CD4-positive, alpha-beta T cell treated with Interleukin-17A for 1 hour (primary cell): ENCODE results near the gene CCDC73.

Experiments
- DNase-seq: peaks from one replicate; pipeline ENCODE4 v3.0.0-alpha.2; 2020

The CCDC73 gene

GRCh38 chr11:32583459-32584271, 210.8 kb downstream of the CCDC73 start, which contains the start of gene EIF3M:
Gene EIF3M, plus strand, starts transcription at chr11:32583831. Its CDS starts 57 bp downstream, at chr11:32583888.
- peak; percentile 96 for DNase-seq

- no peak for DNase-seq
These were observed 212.9 kb downstream of the CCDC73 start for GRCh38 chr11:32581556-32581955.

- DNase-seq, result no peak
These were observed 213.5 kb downstream of the CCDC73 start for GRCh38 chr11:32580967-32581366.

- no peak for DNase-seq
These were observed 218.0 kb downstream of the CCDC73 start for GRCh38 chr11:32576456-32576855.

GRCh38 chr11:32575070-32575469, 219.4 kb downstream of the CCDC73 start:
- DNase-seq, result no peak

- no peak for DNase-seq
These were observed 220.0 kb downstream of the CCDC73 start for GRCh38 chr11:32574421-32574820.

- DNase-seq, result no peak
These were observed 221.2 kb downstream of the CCDC73 start for GRCh38 chr11:32573228-32573627.

- DNase-seq, result no peak
These were observed 223.4 kb downstream of the CCDC73 start for GRCh38 chr11:32571039-32571438.

GRCh38 chr11:32569313-32569881, 225.1 kb downstream of the CCDC73 start:
- no peak for DNase-seq

GRCh38 chr11:32567154-32567553, 227.3 kb downstream of the CCDC73 start:
- no peak for DNase-seq

- DNase-seq, result no peak
These were observed 227.9 kb downstream of the CCDC73 start for GRCh38 chr11:32566517-32566916.

- no peak for DNase-seq
These were observed 230.9 kb downstream of the CCDC73 start for GRCh38 chr11:32563600-32563959.

- no peak for DNase-seq
These were observed 231.4 kb downstream of the CCDC73 start for GRCh38 chr11:32562839-32563599.

- DNase-seq, result no peak
These were observed 232.6 kb downstream of the CCDC73 start for GRCh38 chr11:32561835-32562234.

GRCh38 chr11:32555895-32556294, 238.6 kb downstream of the CCDC73 start:
- DNase-seq, result no peak

GRCh38 chr11:32555091-32555490, 239.4 kb downstream of the CCDC73 start:
- no peak for DNase-seq
